LNCAP (cell line): ENCODE results near the gene MRE11.

Experiments used
- TF ChIP-seq, protein P1 (sequence below): fragments of 450-650 bp; IDR thresholded peaks from 2 replicates; pipeline ENCODE4 v1.5.1; 2017; ENCODE audit warnings: mild to moderate bottlenecking

The MRE11 gene

GRCh38 chr11:94449029-94449428 is 44.6 kb downstream of the MRE11 start:
- TF ChIP-seq, protein P1, sequence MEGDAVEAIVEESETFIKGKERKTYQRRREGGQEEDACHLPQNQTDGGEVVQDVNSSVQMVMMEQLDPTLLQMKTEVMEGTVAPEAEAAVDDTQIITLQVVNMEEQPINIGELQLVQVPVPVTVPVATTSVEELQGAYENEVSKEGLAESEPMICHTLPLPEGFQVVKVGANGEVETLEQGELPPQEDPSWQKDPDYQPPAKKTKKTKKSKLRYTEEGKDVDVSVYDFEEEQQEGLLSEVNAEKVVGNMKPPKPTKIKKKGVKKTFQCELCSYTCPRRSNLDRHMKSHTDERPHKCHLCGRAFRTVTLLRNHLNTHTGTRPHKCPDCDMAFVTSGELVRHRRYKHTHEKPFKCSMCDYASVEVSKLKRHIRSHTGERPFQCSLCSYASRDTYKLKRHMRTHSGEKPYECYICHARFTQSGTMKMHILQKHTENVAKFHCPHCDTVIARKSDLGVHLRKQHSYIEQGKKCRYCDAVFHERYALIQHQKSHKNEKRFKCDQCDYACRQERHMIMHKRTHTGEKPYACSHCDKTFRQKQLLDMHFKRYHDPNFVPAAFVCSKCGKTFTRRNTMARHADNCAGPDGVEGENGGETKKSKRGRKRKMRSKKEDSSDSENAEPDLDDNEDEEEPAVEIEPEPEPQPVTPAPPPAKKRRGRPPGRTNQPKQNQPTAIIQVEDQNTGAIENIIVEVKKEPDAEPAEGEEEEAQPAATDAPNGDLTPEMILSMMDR = no peak

GRCh38 chr11:94447149-94447548 is 46.5 kb downstream of the MRE11 start:
- TF ChIP-seq, protein P1 = no peak

DNA sequence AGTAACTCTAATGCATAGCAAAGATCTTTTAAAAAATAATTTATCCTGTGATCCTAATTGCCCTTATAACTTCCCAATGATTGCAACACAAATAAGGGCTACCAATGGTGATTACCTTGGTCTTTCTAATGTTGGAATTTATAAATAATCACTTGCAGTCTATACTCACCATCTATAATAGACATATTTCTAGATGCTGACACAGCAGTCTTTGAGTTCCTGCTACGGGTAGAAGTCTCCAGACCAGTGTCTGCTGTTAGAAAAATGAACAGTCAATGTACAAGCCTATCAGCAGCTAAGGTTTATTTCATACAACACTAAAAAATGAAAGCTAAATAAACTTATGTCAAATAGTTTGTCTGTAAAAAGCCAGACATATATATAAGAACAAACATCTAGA is 48.0 kb downstream of the MRE11 start:
- TF ChIP-seq, protein P1 = no peak

GRCh38 chr11:94433049-94433448 is 60.6 kb downstream of the MRE11 start:
- TF ChIP-seq, protein P1 = no peak

DNA sequence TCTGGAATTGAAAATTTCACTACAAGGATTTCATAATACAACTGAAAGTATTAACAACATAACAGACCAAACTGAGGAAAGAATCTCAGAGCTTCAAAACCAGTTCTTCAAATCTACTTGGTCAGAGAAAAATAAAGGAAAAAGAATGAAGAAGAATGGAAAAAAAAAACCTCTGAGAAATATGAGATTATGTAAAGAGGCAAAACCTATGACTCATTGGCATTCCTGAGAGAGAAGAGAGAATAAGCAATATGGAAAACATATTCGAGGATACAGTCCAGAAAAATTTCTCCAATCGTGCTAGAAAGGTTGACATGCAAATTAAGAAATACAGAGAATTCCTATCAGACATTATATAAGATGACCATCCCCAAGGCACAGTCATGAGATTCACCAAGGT is 69.0 kb downstream of the MRE11 start:
- TF ChIP-seq, protein P1 = no peak

- TF ChIP-seq, protein P1 = no peak
Measured at GRCh38 chr11:94424011-94424410, 69.6 kb downstream of the MRE11 start.

- TF ChIP-seq, protein P1 = no peak
Measured at GRCh38 chr11:94423507-94423906, 70.1 kb downstream of the MRE11 start.

DNA sequence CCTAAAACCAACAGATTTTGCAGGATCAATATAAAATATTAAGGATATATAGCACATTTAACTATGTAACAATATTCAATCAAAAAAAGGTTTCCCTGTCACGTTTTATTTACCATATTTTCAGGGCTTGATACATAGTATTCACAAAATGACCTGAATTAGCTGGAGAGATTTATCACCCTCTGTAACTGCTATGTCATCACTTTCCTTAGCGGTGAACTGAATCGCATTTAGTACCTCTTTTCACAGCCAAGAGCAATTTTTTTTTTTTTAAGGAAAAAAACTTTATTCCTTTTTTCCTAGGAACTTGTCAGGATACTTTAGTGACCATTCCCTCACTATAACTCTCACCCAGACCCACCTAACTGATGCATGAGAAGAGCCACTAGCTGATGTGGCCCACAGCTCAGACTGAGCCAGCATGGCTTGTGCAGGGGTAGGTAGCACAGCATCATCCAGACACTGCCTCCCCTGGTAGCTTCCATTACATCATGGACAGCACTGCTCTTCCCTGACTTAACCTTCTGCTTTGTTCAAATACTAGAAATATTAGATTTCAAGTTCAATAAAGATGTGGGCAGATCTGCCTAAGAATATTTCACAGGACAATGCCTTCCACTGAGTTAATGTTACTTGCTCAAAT is 75.4 kb downstream of the MRE11 start:
- TF ChIP-seq, protein P1 = no peak
